SJCRH30 (cell line): Measurements from ENCODE around the gene PLA2G1B. TPM values are rescaled to one million over a fixed set of nuclear protein-coding genes. Genes with fewer than 3 reads are reported as not detected.

Experiments
- DNase-seq, 2 experiments: peaks; one replicate each; pipeline ENCODE4 v3.0.0-alpha.2; 2015 to 2020
- H3K27ac ChIP-seq: fragments of 250-450 bp; sonication (Bioruptor Pico); 2 replicates; pipeline ENCODE4 v1.5.1; 2020; ENCODE audit warnings: mild to moderate bottlenecking, moderate library complexity
- H3K27me3 ChIP-seq: fragments of 250-450 bp; sonication (Bioruptor Pico); 2 replicates; pipeline ENCODE4 v1.5.1; 2020; ENCODE audit warnings: mild to moderate bottlenecking, moderate library complexity
- H3K36me3 ChIP-seq: fragments of 250-450 bp; sonication (Bioruptor Pico); 2 replicates; pipeline ENCODE4 v1.5.1; 2020; ENCODE audit warnings: mild to moderate bottlenecking, moderate library complexity
- H3K4me1 ChIP-seq: fragments of 250-450 bp; sonication (Bioruptor Pico); 2 replicates; pipeline ENCODE4 v1.5.1; 2020; ENCODE audit warnings: mild to moderate bottlenecking, moderate library complexity
- H3K4me3 ChIP-seq: fragments of 250-450 bp; sonication (Bioruptor Pico); 2 replicates; pipeline ENCODE4 v1.5.1; 2020; ENCODE audit warnings: mild to moderate bottlenecking, moderate library complexity
- H3K9me3 ChIP-seq: fragments of 250-450 bp; sonication (Bioruptor Pico); replicated peaks from 2 replicates; pipeline ENCODE4 v1.5.1; 2020; ENCODE audit warnings: mild to moderate bottlenecking, moderate library complexity
- total RNA-seq: library from RNA; depleted of rRNA; stranded (reverse); fragments of >200 nt; shearing (Covaris generic); gene quantifications from 2 replicates; pipeline ENCODE4 v1.2.3, GENCODE V29; 2014; rRNA removed

PLA2G1B gene
- not detected in 2 replicates for total RNA-seq

- Histone ChIP-seq H3K4me3 (no peak within 1 kb of the TSS), H3K4me1 (no peaks in the 10 kb centered on the region), H3K27ac (no peak within 1 kb of the TSS), H3K36me3 (no peaks in the 10 kb centered on the region), H3K27me3 (no peaks in the 10 kb centered on the region; the same call in 1 of the 2 replicates), H3K9me3 (no peaks in the 10 kb centered on the region)
- no peak for DNase-seq
Observed at GRCh38 chr12:120327593-120327992, at the start of gene PLA2G1B. Gene PLA2G1B, minus strand, starts transcription at chr12:120327779. Its CDS starts 26 bp downstream, at chr12:120327753.

GRCh38 chr12:120376934-120377572 is 49.5 kb upstream of the PLA2G1B start:
- Histone ChIP-seq H3K9me3 (no peaks in the 10 kb centered on the region), H3K4me1 (no peaks in the 10 kb centered on the region), H3K4me3 (no peak overlapping the region), H3K27me3 (peaks cover 26% of the 10 kb centered on the region), H3K27ac (no peak overlapping the region), H3K36me3 (no peaks in the 10 kb centered on the region)
- no peak for DNase-seq

GRCh38 chr12:120376416-120376815 is 48.8 kb upstream of the PLA2G1B start:
- Histone ChIP-seq H3K4me1 (no peaks in the 10 kb centered on the region), H3K27ac (no peak overlapping the region), H3K27me3 (peaks cover 26% of the 10 kb centered on the region), H3K4me3 (no peak overlapping the region), H3K36me3 (no peaks in the 10 kb centered on the region), H3K9me3 (no peaks in the 10 kb centered on the region)
- no peak for DNase-seq

GRCh38 chr12:120376009-120376408 is 48.4 kb upstream of the PLA2G1B start:
- no peak overlapping the region for H3K4me3 ChIP-seq
- no peak overlapping the region for H3K27ac ChIP-seq
- H3K27me3 ChIP-seq = peaks cover 26% of the 10 kb centered on the region
- no peaks in the 10 kb centered on the region for H3K4me1 ChIP-seq
- no peaks in the 10 kb centered on the region for H3K36me3 ChIP-seq
- no peak for DNase-seq
- H3K9me3 ChIP-seq = no peaks in the 10 kb centered on the region

- Histone ChIP-seq H3K9me3 (no peaks in the 10 kb centered on the region), H3K4me1 (no peaks in the 10 kb centered on the region), H3K27ac (no peak overlapping the region), H3K36me3 (no peaks in the 10 kb centered on the region), H3K27me3 (peaks cover 37% of the 10 kb centered on the region), H3K4me3 (no peak overlapping the region)
- DNase-seq = no peak
Observed at GRCh38 chr12:120373683-120374082, 46.1 kb upstream of the PLA2G1B start.

GRCh38 chr12:120370343-120371243 is 43.0 kb upstream of the PLA2G1B start:
- H3K27me3 ChIP-seq = peaks cover 19% of the 10 kb centered on the region
- no peaks in the 10 kb centered on the region for H3K9me3 ChIP-seq

GRCh38 chr12:120369603-120370342 is 42.2 kb upstream of the PLA2G1B start:
- H3K27ac ChIP-seq = no peak overlapping the region
- DNase-seq = no peak
- H3K4me3 ChIP-seq = peak overlapping the region; percentile 59
- no peaks in the 10 kb centered on the region for H3K36me3 ChIP-seq
- no peaks in the 10 kb centered on the region for H3K9me3 ChIP-seq
- no peaks in the 10 kb centered on the region for H3K4me1 ChIP-seq
- peaks cover 11% of the 10 kb centered on the region for H3K27me3 ChIP-seq

More at GRCh38 chr12:120370343-120371243, 43.0 kb upstream of the PLA2G1B start:
- no peaks in the 10 kb centered on the region for H3K4me1 ChIP-seq
- H3K4me3 ChIP-seq = no peak overlapping the region
- no peak for DNase-seq
- no peak overlapping the region for H3K27ac ChIP-seq
- H3K36me3 ChIP-seq = no peaks in the 10 kb centered on the region

- Histone ChIP-seq H3K27ac (no peak within 1 kb of the TSS), H3K36me3 (no peaks in the 10 kb centered on the region), H3K27me3 (peaks cover 11% of the 10 kb centered on the region), H3K9me3 (no peaks in the 10 kb centered on the region), H3K4me1 (no peaks in the 10 kb centered on the region), H3K4me3 (peak within 1 kb of the TSS; percentile 74)
- no peak for DNase-seq
Observed at GRCh38 chr12:120368789-120369602, 41.4 kb upstream of the PLA2G1B start, which contains the start of gene MSI1. Gene MSI1, minus strand, starts transcription at chr12:120369164. Its CDS starts 73 bp downstream, at chr12:120369091.

- H3K27me3 ChIP-seq = peaks cover 11% of the 10 kb centered on the region
- no peaks in the 10 kb centered on the region for H3K9me3 ChIP-seq
- no peaks in the 10 kb centered on the region for H3K4me1 ChIP-seq
- peak overlapping the region; percentile 74 for H3K4me3 ChIP-seq
- no peak for DNase-seq
- H3K36me3 ChIP-seq = no peaks in the 10 kb centered on the region
- no peak overlapping the region for H3K27ac ChIP-seq
Observed at GRCh38 chr12:120367924-120368788, 40.6 kb upstream of the PLA2G1B start.

- Histone ChIP-seq H3K36me3 (no peaks in the 10 kb centered on the region), H3K4me1 (peaks cover 3% of the 10 kb centered on the region), H3K27ac (no peak overlapping the region), H3K9me3 (no peaks in the 10 kb centered on the region), H3K27me3 (peaks cover 11% of the 10 kb centered on the region), H3K4me3 (peak overlapping the region; percentile 74)
- peak in 1 of 2 experiments; percentile 47 for DNase-seq
Observed at GRCh38 chr12:120367233-120367923, 39.8 kb upstream of the PLA2G1B start.

- no peak for DNase-seq
- no peaks in the 10 kb centered on the region for H3K36me3 ChIP-seq
- H3K4me1 ChIP-seq = peaks cover 9% of the 10 kb centered on the region
- no peak overlapping the region for H3K27ac ChIP-seq
- H3K27me3 ChIP-seq = peaks cover 11% of the 10 kb centered on the region
- H3K4me3 ChIP-seq = no peak overlapping the region
- no peaks in the 10 kb centered on the region for H3K9me3 ChIP-seq
Observed at GRCh38 chr12:120366845-120367232, 39.3 kb upstream of the PLA2G1B start.

GRCh38 chr12:120366341-120366705 is 38.7 kb upstream of the PLA2G1B start:
- Histone ChIP-seq H3K36me3 (no peaks in the 10 kb centered on the region), H3K9me3 (no peaks in the 10 kb centered on the region), H3K4me1 (peaks cover 9% of the 10 kb centered on the region), H3K27me3 (peaks cover 11% of the 10 kb centered on the region), H3K4me3 (no peak overlapping the region), H3K27ac (no peak overlapping the region)
- no peak for DNase-seq
